HG03066 (cell line): ENCODE measurements around the gene PLCXD1.
"Not testable (repeated sequence)": the region's sequence is repeated elsewhere in the genome, so short reads cannot be mapped to it uniquely, and the experiment has no call there.

Experiments
- ATAC-seq: cut with Tn5 transposase; IDR thresholded peaks from one replicate; pipeline ENCODE4 v1.9.1; 2021; ENCODE audit warnings: low read depth; ENCODE audit not compliant: unreplicated experiment

The PLCXD1 gene

GRCh38 chrX:348461-349117 is 67.4 kb downstream of the PLCXD1 start:
- no peak for ATAC-seq

- no peak for ATAC-seq
Observed at GRCh38 chrX:349196-349595, 68.0 kb downstream of the PLCXD1 start.

GRCh38 chrX:349702-350101 is 68.5 kb downstream of the PLCXD1 start:
- ATAC-seq, result no peak

- no peak for ATAC-seq
Observed at GRCh38 chrX:350148-350533, 69.0 kb downstream of the PLCXD1 start.

GRCh38 chrX:350534-351323 is 69.5 kb downstream of the PLCXD1 start:
- no peak for ATAC-seq

- not testable (repeated sequence) for ATAC-seq
Observed at GRCh38 chrX:351324-351641, 70.1 kb downstream of the PLCXD1 start.

- no peak for ATAC-seq
Observed at GRCh38 chrX:351736-352135, 70.6 kb downstream of the PLCXD1 start.

GRCh38 chrX:352181-352580 is 71.0 kb downstream of the PLCXD1 start:
- no peak for ATAC-seq

- no peak for ATAC-seq
Observed at GRCh38 chrX:352582-353314, 71.6 kb downstream of the PLCXD1 start.
